ENCODE results near the gene CRTAC1. TPM values are rescaled to one million over a fixed set of nuclear protein-coding genes. Genes with fewer than 3 reads are reported as not detected.
"Not testable (repeated sequence)": the region's sequence is repeated elsewhere in the genome, so short reads cannot be mapped to it uniquely, and the experiment has no call there.

CRTAC1 gene
- total RNA-seq, 1 experiment from 2014 or later: 0.17 TPM

DNA sequence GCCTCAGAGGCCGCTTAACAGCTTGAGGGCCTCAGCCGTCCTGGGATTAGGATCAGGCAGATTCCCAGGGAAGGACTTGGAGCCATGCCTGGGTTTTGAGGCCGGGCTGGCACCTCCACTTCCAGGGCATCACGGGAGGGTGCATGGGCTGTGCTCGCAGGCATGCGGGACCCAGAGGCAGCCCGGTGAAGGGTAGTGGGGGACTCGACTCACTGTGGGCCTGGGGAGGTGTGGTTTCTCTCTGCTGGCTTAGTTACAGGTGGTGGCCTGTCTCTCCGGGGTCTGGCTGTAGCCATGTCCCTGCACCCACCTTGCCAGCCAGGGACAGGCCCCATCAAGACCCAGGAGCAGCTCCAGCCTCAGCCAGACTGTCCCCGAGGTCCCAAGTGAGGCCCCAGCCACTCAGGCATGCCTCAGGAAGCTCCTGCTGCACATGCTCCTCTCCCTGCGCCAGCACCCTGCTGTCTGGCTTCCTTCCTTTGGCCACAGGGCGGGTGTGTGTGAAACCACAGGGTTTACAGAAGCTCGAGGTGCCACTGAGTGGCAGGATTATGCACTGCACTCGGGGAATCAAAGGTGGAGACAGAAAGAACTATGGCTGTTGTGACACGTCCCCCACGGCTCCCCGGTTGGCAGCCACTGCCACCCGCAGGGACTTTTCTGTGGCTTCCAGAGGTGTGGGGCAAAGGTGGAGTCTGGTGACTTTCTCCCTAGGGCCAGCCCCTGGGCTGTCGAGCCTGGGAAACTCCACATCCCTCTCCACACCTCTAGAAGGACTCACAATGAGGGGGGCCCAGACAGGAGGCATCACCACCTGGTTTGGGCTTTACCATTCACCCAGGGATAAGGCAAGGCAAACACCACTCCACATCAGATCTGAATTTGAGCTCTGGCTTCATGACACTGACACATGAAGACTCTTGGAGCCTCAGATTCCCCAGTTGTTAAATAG is 161.1 kb downstream of the CRTAC1 start:
- peak; percentile 96 for DNase-seq (ENCODE audit: low spot score)

DNA sequence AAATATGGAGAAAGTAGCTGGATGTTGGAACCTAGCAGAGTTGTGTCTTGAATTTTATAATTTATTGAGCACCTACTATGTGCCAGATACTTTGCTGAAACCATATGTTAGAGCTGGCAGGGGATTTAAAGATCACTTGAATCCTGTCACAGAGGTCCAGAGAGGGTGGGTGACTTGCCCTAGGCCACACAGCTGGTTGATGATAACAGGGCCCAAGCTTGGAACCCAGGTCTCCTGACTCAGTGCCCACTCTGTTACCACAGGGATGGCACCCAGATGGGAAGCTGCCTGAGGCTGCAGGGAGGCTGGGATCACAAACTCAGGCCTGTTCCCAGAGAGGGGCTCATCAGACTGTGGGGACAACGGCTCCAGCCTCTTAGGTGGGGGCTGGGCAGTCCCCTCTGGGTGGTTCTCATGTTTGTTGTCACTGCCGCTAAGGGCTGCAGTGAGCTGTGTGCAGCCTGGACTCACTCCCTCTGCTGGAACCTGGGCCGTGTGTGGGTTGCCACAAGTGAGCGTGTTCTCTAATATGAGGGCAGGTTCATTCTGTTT is 162.2 kb downstream of the CRTAC1 start:
- no peak for DNase-seq (ENCODE audit: low spot score)

- no peak for DNase-seq (ENCODE audit: low spot score)
Observed at GRCh38 chr10:97867220-97867800, 163.1 kb downstream of the CRTAC1 start.

DNA sequence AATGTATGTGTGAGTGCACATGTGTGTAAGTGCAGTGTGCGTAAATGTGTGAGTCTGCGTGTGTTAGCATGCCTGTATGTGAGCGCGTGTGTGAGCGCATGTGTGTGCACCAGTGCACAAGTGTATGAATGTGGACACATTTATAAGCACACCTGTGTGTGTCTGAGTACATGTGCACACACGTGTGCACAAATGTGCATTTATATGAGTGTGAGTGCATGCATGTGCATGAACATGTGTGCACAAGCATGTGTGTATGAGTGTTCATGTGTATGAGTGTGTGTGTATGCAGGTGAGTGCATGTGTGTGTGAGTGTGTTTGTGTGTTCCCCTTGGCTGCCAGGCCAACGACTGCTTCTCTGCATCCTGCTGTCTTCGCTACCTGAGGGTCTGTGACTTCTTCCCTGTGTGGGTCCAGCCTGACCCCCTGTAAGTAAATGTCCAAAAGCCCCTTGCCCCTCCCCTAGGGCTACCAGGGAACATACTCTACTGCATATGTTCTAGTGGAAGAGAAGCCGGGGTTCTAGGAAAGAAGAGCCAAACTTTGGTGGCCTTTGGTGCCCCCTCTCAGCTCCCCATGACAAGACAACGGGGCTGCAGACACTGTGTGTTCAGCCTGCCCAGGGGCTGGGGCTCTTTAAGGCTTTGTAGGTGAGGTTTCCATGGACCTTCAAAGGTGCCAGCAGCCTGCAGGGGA is 163.7 kb downstream of the CRTAC1 start:
- no peak for DNase-seq (ENCODE audit: low spot score)

- DNase-seq (ENCODE audit: low spot score): no peak
Observed at GRCh38 chr10:97865488-97865887, 164.9 kb downstream of the CRTAC1 start.

GRCh38 chr10:97863808-97864207 is 166.6 kb downstream of the CRTAC1 start:
- no peak for DNase-seq (ENCODE audit: low spot score)

DNA sequence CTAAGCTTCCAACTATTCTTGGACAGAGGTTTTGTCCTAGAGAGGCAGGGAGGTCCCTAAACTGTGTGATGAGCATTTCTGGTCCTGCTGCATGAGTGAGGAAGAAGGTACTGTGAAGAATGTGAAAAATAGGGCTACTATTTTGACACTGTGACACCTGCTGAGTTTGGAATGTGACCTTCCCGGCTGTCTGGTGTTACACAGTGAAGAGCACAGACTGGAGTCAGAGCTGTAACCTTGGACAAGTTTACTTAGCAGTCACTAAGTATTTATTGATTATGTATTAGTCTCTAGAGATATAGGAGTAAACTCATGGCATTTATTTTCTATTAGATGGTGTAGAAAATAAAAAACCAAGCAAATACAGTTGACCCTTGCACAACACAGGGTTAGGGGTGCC is 168.5 kb downstream of the CRTAC1 start:
- no peak for DNase-seq (ENCODE audit: low spot score)

DNA sequence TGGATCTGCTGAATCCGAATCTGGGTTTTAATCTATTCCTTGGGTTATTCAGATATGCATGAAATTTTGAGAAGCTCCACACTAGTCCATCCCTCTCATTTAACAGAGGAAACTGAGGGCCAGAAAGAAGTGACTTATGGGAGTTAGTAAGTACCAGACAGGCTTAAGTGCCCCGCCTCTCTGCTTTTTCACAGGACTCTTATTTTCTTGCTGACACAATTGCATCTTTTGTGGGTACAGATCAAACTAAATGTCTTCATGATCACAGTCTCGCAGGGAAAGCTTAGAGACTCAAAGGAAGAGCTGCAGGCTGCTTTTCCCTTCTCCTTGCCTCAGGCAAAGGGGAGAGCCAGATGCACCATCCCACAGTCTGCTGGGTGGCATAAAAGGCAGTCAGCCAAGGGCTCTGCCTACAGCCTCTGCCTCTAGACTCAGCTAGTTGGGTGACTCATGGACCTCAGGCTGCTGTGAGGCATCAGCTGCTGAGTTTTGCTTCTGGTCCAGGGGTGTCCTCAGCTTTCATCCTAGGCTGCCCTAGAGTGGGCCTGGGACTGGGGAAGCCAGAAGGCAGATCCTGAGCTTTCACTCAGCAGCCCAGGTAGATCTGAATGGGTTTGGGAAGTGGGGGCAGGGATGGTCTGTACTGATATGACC is 169.2 kb downstream of the CRTAC1 start:
- DNase-seq (ENCODE audit: low spot score): peak; percentile 83

DNA sequence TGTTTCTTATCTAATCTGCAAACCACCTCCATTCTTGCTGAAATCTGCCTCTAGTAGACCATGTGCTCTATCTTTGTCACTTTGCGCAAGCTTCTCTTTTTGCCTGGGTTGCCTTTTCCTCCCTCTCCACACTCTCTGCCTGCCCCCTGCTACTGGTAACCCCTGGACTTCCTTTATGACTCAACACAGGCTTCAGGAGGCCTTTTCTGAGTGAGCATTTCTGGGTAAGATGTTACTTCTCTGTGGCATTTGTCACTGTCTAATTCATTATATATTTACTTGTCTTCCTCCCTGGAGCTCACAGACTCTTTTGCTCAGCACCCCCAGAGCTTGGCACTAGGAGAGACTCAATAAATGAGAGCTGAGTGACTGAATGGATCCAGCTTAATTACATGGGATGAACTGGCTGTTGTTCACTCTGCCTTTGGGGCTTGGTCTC is 172.4 kb downstream of the CRTAC1 start:
- DNase-seq (ENCODE audit: low spot score): no peak

GRCh38 chr10:97854743-97855142 is 175.7 kb downstream of the CRTAC1 start:
- DNase-seq (ENCODE audit: low spot score): no peak

- no peak for DNase-seq (ENCODE audit: low spot score)
Observed at GRCh38 chr10:97852840-97853405, 177.5 kb downstream of the CRTAC1 start.

DNA sequence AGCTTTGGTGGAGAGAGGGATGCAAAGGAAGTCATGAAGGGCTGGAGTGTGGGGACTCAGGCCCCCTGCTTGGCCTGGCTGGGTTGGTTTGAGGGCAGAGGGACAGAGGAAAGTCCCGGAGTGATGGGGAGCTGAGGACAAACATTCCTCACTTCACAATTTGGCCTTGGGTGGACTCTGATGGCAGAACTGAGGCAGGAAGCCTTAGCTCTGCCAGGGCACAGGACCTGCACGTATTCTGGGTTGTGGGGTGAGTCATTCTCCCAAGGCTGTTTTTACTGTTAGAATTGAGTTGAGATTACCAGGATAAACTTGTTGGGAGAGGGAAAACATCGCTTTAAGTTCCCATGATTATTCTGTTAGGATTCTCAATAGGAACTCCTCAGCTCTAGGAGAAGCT is 178.1 kb downstream of the CRTAC1 start:
- DNase-seq (ENCODE audit: low spot score): no peak

- DNase-seq (ENCODE audit: low spot score): no peak
Observed at GRCh38 chr10:97851341-97852001, 178.9 kb downstream of the CRTAC1 start.

DNA sequence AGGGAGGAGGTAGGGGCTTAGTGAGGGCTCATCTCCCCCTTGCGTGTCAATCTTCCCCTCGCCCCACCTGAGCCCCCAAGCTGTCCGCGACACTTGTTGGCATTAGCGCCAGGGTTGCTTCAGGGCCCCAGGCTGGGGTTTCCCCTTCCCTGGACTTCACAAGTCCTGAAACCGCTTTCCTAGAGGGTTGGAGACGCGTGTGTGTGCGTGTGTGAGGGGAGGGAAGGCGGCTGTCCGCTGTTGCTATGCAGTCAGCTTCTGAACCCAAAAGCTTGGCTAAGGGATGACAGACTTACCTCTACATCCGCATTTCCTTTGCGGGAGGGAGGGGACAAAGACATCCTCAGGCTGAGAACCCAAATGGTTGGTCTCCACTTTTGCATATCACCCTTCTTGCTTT is 180.0 kb downstream of the CRTAC1 start:
- no peak for DNase-seq (ENCODE audit: low spot score)

- DNase-seq (ENCODE audit: low spot score): no peak
Observed at GRCh38 chr10:97849687-97850402, 180.6 kb downstream of the CRTAC1 start, which contains the start of gene GOLGA7B. TSS of gene GOLGA7B (plus strand) at chr10:97849843. CDS start at chr10:97850304, 461 bp downstream.

DNA sequence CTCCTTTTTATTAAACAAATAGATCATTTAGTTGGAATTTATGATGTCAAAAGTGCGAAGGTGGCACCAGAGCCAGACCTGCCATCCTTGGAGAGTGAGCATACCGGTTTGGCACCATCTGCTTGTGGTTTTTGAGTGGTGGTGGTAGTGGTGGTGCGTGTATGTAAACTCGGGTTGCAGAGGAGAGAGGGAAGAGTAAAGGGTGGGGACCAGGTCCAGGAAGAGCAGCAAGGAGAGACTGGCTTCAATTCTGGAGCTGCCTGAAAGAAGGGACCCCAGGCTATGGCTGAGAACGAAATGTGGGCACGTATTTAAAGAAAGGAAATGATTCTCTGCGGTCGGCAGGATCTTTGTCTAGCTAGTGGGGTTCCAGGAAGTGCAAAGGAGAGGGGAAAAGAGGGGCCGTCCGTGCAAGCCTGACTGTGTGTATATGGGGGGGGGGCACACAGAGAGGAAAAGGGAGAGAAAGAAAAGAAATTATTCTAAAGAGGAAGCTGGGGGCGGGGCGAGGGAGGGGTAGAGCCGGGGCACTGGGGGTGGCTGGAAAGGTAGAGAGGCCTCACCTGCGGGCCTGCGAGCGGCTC is 181.2 kb downstream of the CRTAC1 start:
- no peak for DNase-seq (ENCODE audit: low spot score)

DNA sequence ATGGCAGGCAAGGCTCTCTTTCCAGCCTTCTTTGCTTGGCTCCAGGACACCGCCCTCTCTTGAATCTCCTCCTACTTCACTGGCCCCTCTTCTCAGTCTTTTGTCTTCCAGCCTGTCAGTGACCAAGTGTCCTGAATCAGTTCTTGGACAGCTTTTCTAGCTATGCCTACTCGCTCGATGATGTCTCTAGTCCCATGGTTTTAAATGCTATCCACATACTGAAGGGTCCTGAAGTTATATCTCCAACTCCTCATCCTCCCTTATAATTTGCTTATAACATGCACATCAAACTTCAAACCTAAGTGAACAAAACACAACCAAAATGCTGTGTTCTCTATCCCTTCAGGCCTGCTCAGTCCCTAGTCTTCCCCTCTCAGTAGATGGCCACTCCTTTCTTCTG is 185.7 kb downstream of the CRTAC1 start:
- DNase-seq (ENCODE audit: low spot score): no peak

GRCh38 chr10:97843972-97844371 is 186.4 kb downstream of the CRTAC1 start:
- not testable (repeated sequence) for DNase-seq (ENCODE audit: low spot score)

GRCh38 chr10:97843281-97843671 is 187.1 kb downstream of the CRTAC1 start:
- no peak for DNase-seq (ENCODE audit: low spot score)

Measured in H4 (cell line).